GM18526 (cell line): ENCODE results near the gene LRCH3.

Source experiments
- POLR2A ChIP-seq: IDR thresholded peaks from 3 replicates; pipeline ENCODE4 v1.6.1; 2011; ENCODE audit not compliant: insufficient read length; ENCODE audit errors: extremely low read depth

Gene LRCH3

GRCh38 chr3:197913641-197914380 lies 122.8 kb downstream of the LRCH3 start:
- TF ChIP-seq POLR2A = no peak

- no peak for TF ChIP-seq POLR2A
These were observed 135.4 kb downstream of the LRCH3 start for GRCh38 chr3:197926418-197926817.

- TF ChIP-seq POLR2A = no peak
These were observed 145.8 kb downstream of the LRCH3 start for GRCh38 chr3:197936819-197937384.
